Measurements from ENCODE around the gene FXYD1. TPM values are rescaled to one million over a fixed set of nuclear protein-coding genes. Genes with fewer than 3 reads are reported as not detected.
"Not testable (repeated sequence)": the region's sequence is repeated elsewhere in the genome, so short reads cannot be mapped to it uniquely, and the experiment has no call there.

Gene FXYD1
- total RNA-seq, 1 donor from 2014 or later = not detected

- Mint-ChIP-seq H3K27ac (ENCODE audit: unreplicated experiment) (no peak overlapping the region), H3K9me3 (ENCODE audit: unreplicated experiment) (no peaks in the 10 kb centered on the region), H3K4me3 (ENCODE audit: unreplicated experiment) (no peak overlapping the region), H3K27me3 (ENCODE audit: unreplicated experiment) (peaks cover 10% of the 10 kb centered on the region), H3K36me3 (ENCODE audit: low read depth, unreplicated experiment) (no peaks in the 10 kb centered on the region), H3K4me1 (ENCODE audit: unreplicated experiment) (peaks cover 9% of the 10 kb centered on the region)
- TF ChIP-seq, protein P1, sequence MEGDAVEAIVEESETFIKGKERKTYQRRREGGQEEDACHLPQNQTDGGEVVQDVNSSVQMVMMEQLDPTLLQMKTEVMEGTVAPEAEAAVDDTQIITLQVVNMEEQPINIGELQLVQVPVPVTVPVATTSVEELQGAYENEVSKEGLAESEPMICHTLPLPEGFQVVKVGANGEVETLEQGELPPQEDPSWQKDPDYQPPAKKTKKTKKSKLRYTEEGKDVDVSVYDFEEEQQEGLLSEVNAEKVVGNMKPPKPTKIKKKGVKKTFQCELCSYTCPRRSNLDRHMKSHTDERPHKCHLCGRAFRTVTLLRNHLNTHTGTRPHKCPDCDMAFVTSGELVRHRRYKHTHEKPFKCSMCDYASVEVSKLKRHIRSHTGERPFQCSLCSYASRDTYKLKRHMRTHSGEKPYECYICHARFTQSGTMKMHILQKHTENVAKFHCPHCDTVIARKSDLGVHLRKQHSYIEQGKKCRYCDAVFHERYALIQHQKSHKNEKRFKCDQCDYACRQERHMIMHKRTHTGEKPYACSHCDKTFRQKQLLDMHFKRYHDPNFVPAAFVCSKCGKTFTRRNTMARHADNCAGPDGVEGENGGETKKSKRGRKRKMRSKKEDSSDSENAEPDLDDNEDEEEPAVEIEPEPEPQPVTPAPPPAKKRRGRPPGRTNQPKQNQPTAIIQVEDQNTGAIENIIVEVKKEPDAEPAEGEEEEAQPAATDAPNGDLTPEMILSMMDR (IDR thresholded peaks at IDR 0.05; ENCODE audit: unreplicated experiment) = no peak
- no peak for DNase-seq (ENCODE audit: low spot score)
These were observed 13.3 kb upstream of the FXYD1 start for GRCh38 chr19:35125270-35125717.

- DNase-seq (ENCODE audit: low spot score) = no peak
- peaks cover 10% of the 10 kb centered on the region for H3K27me3 Mint-ChIP-seq (ENCODE audit: unreplicated experiment)
- H3K4me1 Mint-ChIP-seq (ENCODE audit: unreplicated experiment) = peaks cover 9% of the 10 kb centered on the region
- no peak overlapping the region for H3K4me3 Mint-ChIP-seq (ENCODE audit: unreplicated experiment)
- H3K9me3 Mint-ChIP-seq (ENCODE audit: unreplicated experiment) = no peaks in the 10 kb centered on the region
- no peak overlapping the region for H3K27ac Mint-ChIP-seq (ENCODE audit: unreplicated experiment)
- H3K36me3 Mint-ChIP-seq (ENCODE audit: low read depth, unreplicated experiment) = no peaks in the 10 kb centered on the region
- TF ChIP-seq, protein P1 (IDR thresholded peaks at IDR 0.05; ENCODE audit: unreplicated experiment) = no peak
These were observed 12.6 kb upstream of the FXYD1 start for GRCh38 chr19:35125749-35126623.

- TF ChIP-seq, protein P1 (IDR thresholded peaks at IDR 0.05; ENCODE audit: unreplicated experiment) = no peak
- no peaks in the 10 kb centered on the region for H3K36me3 Mint-ChIP-seq (ENCODE audit: low read depth, unreplicated experiment)
- no peak overlapping the region for H3K4me3 Mint-ChIP-seq (ENCODE audit: unreplicated experiment)
- peaks cover 10% of the 10 kb centered on the region for H3K27me3 Mint-ChIP-seq (ENCODE audit: unreplicated experiment)
- no peaks in the 10 kb centered on the region for H3K9me3 Mint-ChIP-seq (ENCODE audit: unreplicated experiment)
- DNase-seq (ENCODE audit: low spot score) = no peak
- no peak overlapping the region for H3K27ac Mint-ChIP-seq (ENCODE audit: unreplicated experiment)
- H3K4me1 Mint-ChIP-seq (ENCODE audit: unreplicated experiment) = peaks cover 9% of the 10 kb centered on the region
These were observed 12.0 kb upstream of the FXYD1 start for GRCh38 chr19:35126624-35126959.

- H3K27me3 Mint-ChIP-seq (ENCODE audit: unreplicated experiment) = peaks cover 13% of the 10 kb centered on the region
- no peaks in the 10 kb centered on the region for H3K9me3 Mint-ChIP-seq (ENCODE audit: unreplicated experiment)
- H3K4me1 Mint-ChIP-seq (ENCODE audit: unreplicated experiment) = peaks cover 9% of the 10 kb centered on the region
- H3K27ac Mint-ChIP-seq (ENCODE audit: unreplicated experiment) = no peak overlapping the region
- DNase-seq (ENCODE audit: low spot score) = no peak
- TF ChIP-seq, protein P1 (IDR thresholded peaks at IDR 0.05; ENCODE audit: unreplicated experiment) = no peak
- H3K36me3 Mint-ChIP-seq (ENCODE audit: low read depth, unreplicated experiment) = peaks cover 5% of the 10 kb centered on the region
- H3K4me3 Mint-ChIP-seq (ENCODE audit: unreplicated experiment) = no peak overlapping the region
These were observed 10.8 kb upstream of the FXYD1 start for GRCh38 chr19:35127871-35128270.

DNA sequence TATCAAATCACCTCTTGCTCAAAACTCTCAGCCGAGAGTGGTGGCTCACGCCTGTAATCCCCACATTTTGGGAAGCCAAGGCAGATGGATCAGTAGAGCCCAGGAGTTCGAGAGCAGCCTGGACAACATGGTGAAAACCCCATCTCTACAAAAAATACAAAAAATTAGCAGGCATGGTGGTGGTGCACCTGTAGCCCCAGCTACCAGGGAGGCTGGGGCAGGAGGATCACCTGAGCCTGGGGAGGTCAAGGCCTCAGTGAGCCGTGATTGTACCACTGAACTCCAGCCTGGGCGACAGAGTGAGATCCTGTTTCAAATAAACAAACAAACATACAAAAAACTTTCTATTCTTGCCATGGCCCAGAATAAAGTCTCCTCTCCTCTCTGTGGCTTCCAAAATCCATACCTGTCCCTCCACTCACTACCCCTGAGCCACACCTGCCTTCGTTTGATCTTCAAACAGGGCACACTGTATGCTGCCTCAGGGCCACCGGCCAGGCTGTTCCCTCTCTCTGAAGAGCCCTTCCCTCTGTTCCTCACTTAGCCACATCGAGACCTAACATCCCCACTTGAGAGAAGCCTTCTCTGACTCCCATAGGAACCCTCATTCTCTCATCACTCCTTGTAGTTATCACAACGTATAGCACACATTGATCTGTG, 10.1 kb upstream of the FXYD1 start:
- H3K27me3 Mint-ChIP-seq (ENCODE audit: unreplicated experiment) = peaks cover 13% of the 10 kb centered on the region
- no peak overlapping the region for H3K4me3 Mint-ChIP-seq (ENCODE audit: unreplicated experiment)
- DNase-seq (ENCODE audit: low spot score) = no peak
- TF ChIP-seq, protein P1 (IDR thresholded peaks at IDR 0.05; ENCODE audit: unreplicated experiment) = no peak
- H3K27ac Mint-ChIP-seq (ENCODE audit: unreplicated experiment) = no peak overlapping the region
- H3K4me1 Mint-ChIP-seq (ENCODE audit: unreplicated experiment) = peaks cover 9% of the 10 kb centered on the region
- peaks cover 5% of the 10 kb centered on the region for H3K36me3 Mint-ChIP-seq (ENCODE audit: low read depth, unreplicated experiment)
- H3K9me3 Mint-ChIP-seq (ENCODE audit: unreplicated experiment) = no peaks in the 10 kb centered on the region

- H3K4me3 Mint-ChIP-seq (ENCODE audit: unreplicated experiment); H3K9me3 Mint-ChIP-seq (ENCODE audit: unreplicated experiment); DNase-seq (ENCODE audit: low spot score); H3K4me1 Mint-ChIP-seq (ENCODE audit: unreplicated experiment); H3K36me3 Mint-ChIP-seq (ENCODE audit: low read depth, unreplicated experiment): not testable (repeated sequence)
- Mint-ChIP-seq H3K27ac (ENCODE audit: unreplicated experiment) (peak overlapping the region; percentile 13), H3K27me3 (ENCODE audit: unreplicated experiment) (peaks cover 13% of the 10 kb centered on the region)
These were observed 8.8 kb upstream of the FXYD1 start for GRCh38 chr19:35129724-35130274.
